Fibroblast of lung (primary cell): ENCODE measurements around the gene MYO3B. TPM values are rescaled to one million over a fixed set of nuclear protein-coding genes. Genes with fewer than 3 reads are reported as not detected.

Experiments
- DNase-seq, 2 donors: peaks; one replicate each; pipeline versions ENCODE4 v3.0.0 to v3.0.0-alpha.2; 2010; ENCODE audit warnings: low read depth in 2 of 2
- H2AFZ ChIP-seq: 2 replicates; pipeline ENCODE4 v1.5.1; 2012; ENCODE audit warnings: low read length, control low read depth, inconsistent platforms
- H3K27ac ChIP-seq: 2 replicates; pipeline ENCODE4 v1.5.1; 2011; ENCODE audit warnings: low read length, control low read depth; ENCODE audit not compliant: insufficient read depth
- H3K27me3 ChIP-seq: 2 replicates; pipeline ENCODE4 v1.5.1; 2011; ENCODE audit warnings: mild to moderate bottlenecking, low read length; ENCODE audit not compliant: control insufficient read depth, insufficient read depth
- H3K36me3 ChIP-seq: 2 replicates; pipeline ENCODE4 v1.5.1; 2011; ENCODE audit warnings: low read length; ENCODE audit not compliant: control insufficient read depth, insufficient read depth
- H3K4me1 ChIP-seq: 2 replicates; pipeline ENCODE4 v1.5.1; 2011; ENCODE audit warnings: low read length; ENCODE audit not compliant: control insufficient read depth, insufficient read depth; ENCODE audit errors: extremely low read depth
- H3K4me2 ChIP-seq: 2 replicates; pipeline ENCODE4 v1.5.1; 2011; ENCODE audit warnings: low read length, control low read depth; ENCODE audit not compliant: insufficient read depth; ENCODE audit errors: extremely low read depth
- H3K4me3 ChIP-seq, 4 experiments: fragments of 200-600 bp in 1 of 4; sonication (generic) in 1 of 4; replicated peaks in 1 of 4; 2 replicates each; pipeline ENCODE4 v1.5.1; 2011 to 2016; ENCODE audit warnings: low read length in 4 of 4, low read depth in 3 of 4, mild to moderate bottlenecking in 3 of 4, control low read depth in 2 of 4, inconsistent platforms in 1 of 4, mixed read lengths in 1 of 4; ENCODE audit not compliant: insufficient read depth in 1 of 4; ENCODE audit errors: control extremely low read depth in 1 of 4
- H3K79me2 ChIP-seq: 2 replicates; pipeline ENCODE4 v1.5.1; 2012; ENCODE audit warnings: mild to moderate bottlenecking, low read length, inconsistent platforms; ENCODE audit not compliant: control insufficient read depth, insufficient read depth
- H3K9ac ChIP-seq: 2 replicates; pipeline ENCODE4 v1.5.1; 2011; ENCODE audit warnings: mild to moderate bottlenecking, low read length, control low read depth; ENCODE audit not compliant: insufficient read depth
- H3K9me3 ChIP-seq: 2 replicates; pipeline ENCODE4 v1.5.1; 2012; ENCODE audit warnings: low read depth, low read length; ENCODE audit not compliant: control insufficient read depth, insufficient read depth
- H4K20me1 ChIP-seq: 2 replicates; pipeline ENCODE4 v1.5.1; 2011; ENCODE audit warnings: low read length; ENCODE audit not compliant: control insufficient read depth, insufficient read depth; ENCODE audit errors: extremely low read depth
- EZH2 ChIP-seq: IDR thresholded peaks from 2 replicates; pipeline ENCODE4 v1.5.1; 2012; ENCODE audit warnings: low read length, control low read depth, mild to moderate bottlenecking; ENCODE audit errors: missing control alignments
- polyA plus RNA-seq, 2 donors: library from polyadenylated mRNA; depleted of rRNA in 1 of 2; stranded (reverse) in 1 of 2; unstranded in 1 of 2; fragments of >200 nt; gene quantifications; 2 replicates each; pipeline ENCODE4 v1.2.1, GENCODE V29; 2011 to 2012; ENCODE audit warnings: missing spikeins in 1 of 2
- total RNA-seq: library from RNA; depleted of rRNA; stranded (reverse); fragments of >200 nt; gene quantifications from 2 replicates; pipeline ENCODE4 v1.2.1, GENCODE V29; 2014
- TF ChIP-seq, protein P1 (sequence below), 2 donors: IDR thresholded peaks in 1 of 2; conservative IDR thresholded peaks in 1 of 2; 1 replicate in 1 of 2; 2 replicates in 1 of 2; pipeline ENCODE4 v1.5.1; 2011 to 2012; ENCODE audit warnings: low read length in 2 of 2, control low read depth in 1 of 2, inconsistent platforms in 1 of 2, low read depth in 1 of 2, mild to moderate bottlenecking in 1 of 2

MYO3B gene
- total and polyA plus RNA-seq, 2 donors (not counting 1 experiment from before 2014, with no cell fraction given) = 0.06 to 0.50 TPM

DNA sequence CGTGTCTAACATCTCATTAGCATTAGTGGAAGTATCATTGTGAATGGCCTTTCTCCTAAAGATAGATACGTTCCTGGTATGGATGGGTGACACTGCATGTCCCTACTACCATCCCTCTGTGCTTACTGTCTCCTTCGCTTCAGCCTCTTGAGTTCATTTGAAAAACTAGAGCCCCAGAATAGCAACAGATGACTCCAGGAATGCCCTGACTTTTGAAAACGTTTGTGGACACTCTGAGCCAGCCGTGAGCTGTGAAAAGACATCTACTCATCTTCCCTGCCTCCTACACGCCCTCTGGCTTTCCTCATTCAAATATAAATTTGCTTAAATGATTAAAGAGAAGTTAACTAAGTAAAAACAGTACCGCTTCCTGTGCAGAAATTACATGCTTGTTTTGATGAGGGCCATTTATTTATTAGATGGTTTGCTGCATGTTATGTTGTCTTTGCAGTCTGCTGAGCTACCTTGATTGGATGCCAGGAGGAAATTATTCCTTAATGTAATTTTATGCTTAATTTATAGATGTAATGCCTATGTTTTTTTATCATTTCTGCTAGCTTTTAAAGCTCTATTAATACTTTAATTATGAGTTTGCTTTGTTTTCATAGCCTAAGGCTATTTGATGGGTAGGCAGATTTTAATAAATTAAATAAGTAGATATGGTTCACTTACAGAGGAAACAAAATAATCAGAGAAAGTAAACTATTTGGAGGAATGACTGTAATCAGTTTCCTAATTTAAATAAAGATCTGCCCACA, 32.1 kb upstream of the MYO3B start:
- Histone ChIP-seq H3K4me2 (no peak overlapping the region), H4K20me1 (no peaks in the 10 kb centered on the region), H3K9ac (no peak overlapping the region), H3K4me3 (no peak overlapping the region), H3K9me3 (no peaks in the 10 kb centered on the region), H3K27me3 (no peaks in the 10 kb centered on the region), H3K79me2 (no peaks in the 10 kb centered on the region), H3K4me1 (no peaks in the 10 kb centered on the region), H3K27ac (no peak overlapping the region), H3K36me3 (no peaks in the 10 kb centered on the region), H2AFZ (no peak overlapping the region)
- DNase-seq = no peak
- TF ChIP-seq, protein P1, sequence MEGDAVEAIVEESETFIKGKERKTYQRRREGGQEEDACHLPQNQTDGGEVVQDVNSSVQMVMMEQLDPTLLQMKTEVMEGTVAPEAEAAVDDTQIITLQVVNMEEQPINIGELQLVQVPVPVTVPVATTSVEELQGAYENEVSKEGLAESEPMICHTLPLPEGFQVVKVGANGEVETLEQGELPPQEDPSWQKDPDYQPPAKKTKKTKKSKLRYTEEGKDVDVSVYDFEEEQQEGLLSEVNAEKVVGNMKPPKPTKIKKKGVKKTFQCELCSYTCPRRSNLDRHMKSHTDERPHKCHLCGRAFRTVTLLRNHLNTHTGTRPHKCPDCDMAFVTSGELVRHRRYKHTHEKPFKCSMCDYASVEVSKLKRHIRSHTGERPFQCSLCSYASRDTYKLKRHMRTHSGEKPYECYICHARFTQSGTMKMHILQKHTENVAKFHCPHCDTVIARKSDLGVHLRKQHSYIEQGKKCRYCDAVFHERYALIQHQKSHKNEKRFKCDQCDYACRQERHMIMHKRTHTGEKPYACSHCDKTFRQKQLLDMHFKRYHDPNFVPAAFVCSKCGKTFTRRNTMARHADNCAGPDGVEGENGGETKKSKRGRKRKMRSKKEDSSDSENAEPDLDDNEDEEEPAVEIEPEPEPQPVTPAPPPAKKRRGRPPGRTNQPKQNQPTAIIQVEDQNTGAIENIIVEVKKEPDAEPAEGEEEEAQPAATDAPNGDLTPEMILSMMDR (conservative IDR thresholded peaks at IDR 0.05 in 1 of 2, IDR thresholded peaks at IDR 0.05 in 1 of 2; ENCODE audit: low read depth in 1 of 2, low read length in 2 of 2) = no peak
- no peak for TF ChIP-seq EZH2

DNA sequence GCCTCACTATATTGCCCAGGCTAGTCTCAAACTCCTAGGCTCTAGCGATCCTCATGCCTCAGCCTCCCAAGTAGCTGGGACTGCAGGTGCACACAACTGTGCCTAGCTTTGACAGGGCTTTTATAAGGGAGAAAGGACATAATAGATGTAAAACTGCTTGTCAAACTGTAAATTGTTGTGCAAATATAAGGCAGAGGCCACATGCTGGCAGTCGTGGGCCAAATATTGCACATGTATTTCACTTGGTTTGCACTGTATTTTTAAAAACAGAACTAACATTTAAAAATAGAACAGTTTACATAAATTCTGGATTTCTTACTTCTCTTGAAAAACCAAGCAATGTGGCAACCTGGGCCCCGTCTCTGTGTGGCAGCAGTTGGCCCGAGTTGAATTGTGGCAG, 31.2 kb upstream of the MYO3B start:
- Histone ChIP-seq H2AFZ (no peak overlapping the region), H3K36me3 (no peaks in the 10 kb centered on the region), H3K4me2 (no peak overlapping the region), H3K9ac (no peak overlapping the region), H3K4me3 (no peak overlapping the region), H3K4me1 (no peaks in the 10 kb centered on the region), H4K20me1 (no peaks in the 10 kb centered on the region), H3K79me2 (no peaks in the 10 kb centered on the region), H3K9me3 (no peaks in the 10 kb centered on the region), H3K27me3 (no peaks in the 10 kb centered on the region), H3K27ac (no peak overlapping the region)
- TF ChIP-seq, protein P1 (conservative IDR thresholded peaks at IDR 0.05 in 1 of 2, IDR thresholded peaks at IDR 0.05 in 1 of 2; ENCODE audit: low read depth in 1 of 2, low read length in 2 of 2) = no peak
- no peak for TF ChIP-seq EZH2
- DNase-seq = no peak

DNA sequence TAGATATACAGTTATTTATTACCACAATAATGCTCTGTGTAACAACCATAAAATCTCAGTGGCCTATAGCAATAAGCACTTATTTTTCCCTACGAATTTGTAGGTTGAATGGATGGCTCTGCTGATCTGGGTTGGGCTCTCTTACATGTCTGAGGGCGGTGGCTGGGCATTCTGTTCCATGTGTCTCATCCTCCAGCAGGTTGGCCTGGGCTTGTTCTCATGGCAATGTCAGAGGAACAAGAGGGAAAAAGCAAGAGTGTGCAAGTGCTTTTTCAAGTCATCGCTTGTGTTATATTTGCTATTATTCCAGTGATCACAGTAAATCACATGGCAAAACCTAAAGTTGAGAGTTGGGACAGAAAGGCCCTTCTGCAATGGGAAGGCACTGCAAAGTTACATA, 30.4 kb upstream of the MYO3B start:
- Histone ChIP-seq H3K4me3 (no peak overlapping the region), H3K4me2 (no peak overlapping the region), H3K79me2 (no peaks in the 10 kb centered on the region), H3K9me3 (no peaks in the 10 kb centered on the region), H3K27me3 (no peaks in the 10 kb centered on the region), H4K20me1 (no peaks in the 10 kb centered on the region), H3K9ac (no peak overlapping the region), H3K27ac (no peak overlapping the region), H2AFZ (no peak overlapping the region), H3K36me3 (no peaks in the 10 kb centered on the region), H3K4me1 (no peaks in the 10 kb centered on the region)
- TF ChIP-seq, protein P1 (conservative IDR thresholded peaks at IDR 0.05 in 1 of 2, IDR thresholded peaks at IDR 0.05 in 1 of 2; ENCODE audit: low read depth in 1 of 2, low read length in 2 of 2) = no peak
- no peak for TF ChIP-seq EZH2
- DNase-seq = no peak
